ENCODE measurements around the gene GNAO1.

Gene GNAO1

GRCh38 chr16:56365552-56365951, 174.3 kb downstream of the GNAO1 start:
- DNase-seq (ENCODE audit: low spot score), result no peak
- TF ChIP-seq CTCF (IDR thresholded peaks at IDR 0.05; ENCODE audit: extremely low read depth, missing control alignments), result no peak

GRCh38 chr16:56366945-56367344, 175.7 kb downstream of the GNAO1 start:
- TF ChIP-seq CTCF (IDR thresholded peaks at IDR 0.05; ENCODE audit: extremely low read depth, missing control alignments), result no peak
- DNase-seq (ENCODE audit: low spot score), result no peak

- no peak for TF ChIP-seq CTCF (IDR thresholded peaks at IDR 0.05; ENCODE audit: extremely low read depth, missing control alignments)
- DNase-seq (ENCODE audit: low spot score), result no peak
Observed at GRCh38 chr16:56367764-56368163, 176.5 kb downstream of the GNAO1 start.

GRCh38 chr16:56368545-56368944, 177.3 kb downstream of the GNAO1 start:
- no peak for TF ChIP-seq CTCF (IDR thresholded peaks at IDR 0.05; ENCODE audit: extremely low read depth, missing control alignments)
- DNase-seq (ENCODE audit: low spot score), result no peak

- DNase-seq (ENCODE audit: low spot score), result no peak
- TF ChIP-seq CTCF (IDR thresholded peaks at IDR 0.05; ENCODE audit: extremely low read depth, missing control alignments), result no peak
Observed at GRCh38 chr16:56369202-56369601, 177.9 kb downstream of the GNAO1 start.

- no peak for TF ChIP-seq CTCF (IDR thresholded peaks at IDR 0.05; ENCODE audit: extremely low read depth, missing control alignments)
- no peak for DNase-seq (ENCODE audit: low spot score)
Observed at GRCh38 chr16:56370185-56370874, 179.0 kb downstream of the GNAO1 start.

- TF ChIP-seq CTCF (IDR thresholded peaks at IDR 0.05; ENCODE audit: extremely low read depth, missing control alignments), result no peak
- DNase-seq (ENCODE audit: low spot score), result no peak
Observed at GRCh38 chr16:56370875-56371659, 179.8 kb downstream of the GNAO1 start.
